Trophoblast cell (in vitro differentiated cells and primary cell): Measurements from ENCODE around the gene SORCS3.

ENCODE experiments used
- DNase-seq, 2 donors: peaks; one replicate each; pipeline ENCODE4 v3.0.0-alpha.2; 2016
- H2AFZ ChIP-seq: 2 replicates; pipeline ENCODE4 v1.6.1; 2013; ENCODE audit warnings: low read length, moderate library complexity, mild to moderate bottlenecking; ENCODE audit not compliant: insufficient read depth, poor library complexity
- H2AK5ac ChIP-seq: 2 replicates; pipeline ENCODE4 v1.6.1; 2013; ENCODE audit warnings: mild to moderate bottlenecking, low read length
- H2BK120ac ChIP-seq: 2 replicates; pipeline ENCODE4 v1.6.1; 2013; ENCODE audit warnings: low read length, mild to moderate bottlenecking, moderate library complexity; ENCODE audit not compliant: insufficient read depth, poor library complexity
- H2BK12ac ChIP-seq: 2 replicates; pipeline ENCODE4 v1.6.1; 2013; ENCODE audit warnings: mild to moderate bottlenecking, low read length, moderate library complexity
- H2BK5ac ChIP-seq: 2 replicates; pipeline ENCODE4 v1.6.1; 2013; ENCODE audit warnings: low read length, low read depth, moderate library complexity, mild to moderate bottlenecking; ENCODE audit not compliant: poor library complexity
- H3K14ac ChIP-seq: 2 replicates; pipeline ENCODE4 v1.6.1; 2013; ENCODE audit warnings: mild to moderate bottlenecking, low read length
- H3K18ac ChIP-seq: 2 replicates; pipeline ENCODE4 v1.6.1; 2013; ENCODE audit warnings: mild to moderate bottlenecking, low read length
- H3K23ac ChIP-seq: 2 replicates; pipeline ENCODE4 v1.6.1; 2013; ENCODE audit warnings: low read length
- H3K27ac ChIP-seq: 2 replicates; pipeline ENCODE4 v1.5.1; 2013; ENCODE audit warnings: low read depth, mild to moderate bottlenecking, inconsistent platforms, low read length, moderate library complexity
- H3K27me3 ChIP-seq: 2 replicates; pipeline ENCODE4 v1.6.1; 2013; ENCODE audit warnings: inconsistent platforms, mild to moderate bottlenecking, low read length, moderate library complexity; ENCODE audit not compliant: insufficient read depth
- H3K36me3 ChIP-seq, 2 experiments: 1 replicate in 1 of 2; 2 replicates in 1 of 2; pipeline ENCODE4 v1.6.1; 2013; ENCODE audit warnings: low read length in 2 of 2, mild to moderate bottlenecking in 2 of 2, moderate library complexity in 1 of 2; ENCODE audit not compliant: insufficient read depth in 2 of 2, control insufficient read depth in 1 of 2
- H3K4ac ChIP-seq: 2 replicates; pipeline ENCODE4 v1.6.1; 2013; ENCODE audit warnings: low read depth, mild to moderate bottlenecking, low read length, moderate library complexity
- H3K4me1 ChIP-seq, 2 experiments: 1 replicate in 1 of 2; 2 replicates in 1 of 2; pipeline ENCODE4 v1.6.1; 2013; ENCODE audit warnings: low read length in 2 of 2, mild to moderate bottlenecking in 2 of 2, moderate library complexity in 1 of 2; ENCODE audit not compliant: insufficient read depth in 2 of 2, control insufficient read depth in 1 of 2
- H3K4me2 ChIP-seq: 2 replicates; pipeline ENCODE4 v1.6.1; 2013; ENCODE audit warnings: inconsistent platforms, mild to moderate bottlenecking, low read length, moderate library complexity
- H3K4me3 ChIP-seq: 2 replicates; pipeline ENCODE4 v1.5.1; 2013; ENCODE audit warnings: mild to moderate bottlenecking, low read depth, low read length, inconsistent platforms
- H3K79me1 ChIP-seq: one replicate; pipeline ENCODE4 v1.6.1; 2013; ENCODE audit warnings: low read length
- H3K79me2 ChIP-seq: 2 replicates; pipeline ENCODE4 v1.6.1; 2013; ENCODE audit warnings: low read length, mild to moderate bottlenecking; ENCODE audit not compliant: control insufficient read depth, insufficient read depth, poor library complexity
- H3K9ac ChIP-seq: 2 replicates; pipeline ENCODE4 v1.6.1; 2013; ENCODE audit warnings: mild to moderate bottlenecking, low read length
- H3K9me3 ChIP-seq: 2 replicates; pipeline ENCODE4 v1.6.1; 2013; ENCODE audit warnings: low read depth, mild to moderate bottlenecking, control low read depth, inconsistent platforms, low read length; ENCODE audit not compliant: insufficient read depth
- H4K12ac ChIP-seq: 2 replicates; pipeline ENCODE4 v1.6.1; 2013; ENCODE audit warnings: low read depth, mild to moderate bottlenecking, low read length, moderate library complexity
- H4K8ac ChIP-seq: 2 replicates; pipeline ENCODE4 v1.6.1; 2013; ENCODE audit warnings: low read depth, mild to moderate bottlenecking, low read length, moderate library complexity
- H4K91ac ChIP-seq: one replicate; pipeline ENCODE4 v1.6.1; 2013; ENCODE audit warnings: low read depth, mild to moderate bottlenecking, low read length, moderate library complexity
- WGBS: extraction: QIAGEN DNeasy Blood & Tissue Kit; methylation state at CpG from one replicate; pipeline ENCODE4 v1.1.7; 2013; ENCODE audit warnings: missing lambda C conversion rate; ENCODE audit not compliant: insufficient read length, insufficient coverage; ENCODE audit errors: extremely low coverage; 5-methylcytosine and 5-hydroxymethylcytosine counted together

SORCS3 gene

GRCh38 chr10:105029286-105029685 is 388.2 kb downstream of the SORCS3 start:
- no peak overlapping the region for H2BK120ac ChIP-seq
- H4K12ac ChIP-seq, result no peak overlapping the region
- H4K8ac ChIP-seq, result no peak overlapping the region
- no peak overlapping the region for H3K23ac ChIP-seq
- no peak overlapping the region for H3K27ac ChIP-seq
- H3K79me1 ChIP-seq, result no peaks in the 10 kb centered on the region
- no CpG with 5 or more reads among the region's 1 CpG for WGBS
- H3K18ac ChIP-seq, result no peak overlapping the region
- no peak overlapping the region for H2BK5ac ChIP-seq
- H3K36me3 ChIP-seq, result no peaks in the 10 kb centered on the region
- no peaks in the 10 kb centered on the region for H3K27me3 ChIP-seq
- no peak overlapping the region for H3K4me3 ChIP-seq
- H2AK5ac ChIP-seq, result no peak overlapping the region
- H3K4me1 ChIP-seq, result no peaks in the 10 kb centered on the region
- no peak overlapping the region for H4K91ac ChIP-seq
- no peak overlapping the region for H3K4me2 ChIP-seq
- H2AFZ ChIP-seq, result no peak overlapping the region
- H3K9me3 ChIP-seq, result no peaks in the 10 kb centered on the region
- H3K14ac ChIP-seq, result no peak overlapping the region
- DNase-seq, result no peak
- H3K4ac ChIP-seq, result no peak overlapping the region
- no peaks in the 10 kb centered on the region for H3K79me2 ChIP-seq
- no peak overlapping the region for H2BK12ac ChIP-seq
- H3K9ac ChIP-seq, result no peak overlapping the region

- H3K18ac ChIP-seq, result no peak overlapping the region
- DNase-seq, result peak; percentile 22 to 60
- no peak overlapping the region for H4K12ac ChIP-seq
- no peak overlapping the region for H3K14ac ChIP-seq
- H2BK5ac ChIP-seq, result no peak overlapping the region
- no peak overlapping the region for H3K23ac ChIP-seq
- no peak overlapping the region for H2AK5ac ChIP-seq
- no peak overlapping the region for H4K8ac ChIP-seq
- no peak overlapping the region for H3K4me3 ChIP-seq
- no peaks in the 10 kb centered on the region for H3K36me3 ChIP-seq
- no peak overlapping the region for H2BK120ac ChIP-seq
- H3K9ac ChIP-seq, result no peak overlapping the region
- H2BK12ac ChIP-seq, result no peak overlapping the region
- H3K4me1 ChIP-seq, result no peaks in the 10 kb centered on the region
- H4K91ac ChIP-seq, result no peak overlapping the region
- no peaks in the 10 kb centered on the region for H3K9me3 ChIP-seq
- no peaks in the 10 kb centered on the region for H3K79me2 ChIP-seq
- no peak overlapping the region for H3K27ac ChIP-seq
- H2AFZ ChIP-seq, result no peak overlapping the region
- H3K4me2 ChIP-seq, result no peak overlapping the region
- no peaks in the 10 kb centered on the region for H3K27me3 ChIP-seq
- no peaks in the 10 kb centered on the region for H3K79me1 ChIP-seq
- no peak overlapping the region for H3K4ac ChIP-seq
Measured at GRCh38 chr10:105037022-105037421, 395.9 kb downstream of the SORCS3 start.

- no peak overlapping the region for H2AK5ac ChIP-seq
- no CpG with 5 or more reads among the region's 1 CpG for WGBS
- H3K27ac ChIP-seq, result no peak overlapping the region
- no peak overlapping the region for H3K18ac ChIP-seq
- H3K79me1 ChIP-seq, result no peaks in the 10 kb centered on the region
- no peak overlapping the region for H2BK12ac ChIP-seq
- no peaks in the 10 kb centered on the region for H3K36me3 ChIP-seq
- H3K9ac ChIP-seq, result no peak overlapping the region
- no peak overlapping the region for H3K23ac ChIP-seq
- no peak overlapping the region for H3K14ac ChIP-seq
- no peak overlapping the region for H2BK5ac ChIP-seq
- H4K12ac ChIP-seq, result no peak overlapping the region
- H2AFZ ChIP-seq, result no peak overlapping the region
- DNase-seq, result no peak
- H2BK120ac ChIP-seq, result no peak overlapping the region
- no peaks in the 10 kb centered on the region for H3K4me1 ChIP-seq
- H3K79me2 ChIP-seq, result no peaks in the 10 kb centered on the region
- H3K27me3 ChIP-seq, result no peaks in the 10 kb centered on the region
- no peak overlapping the region for H3K4me2 ChIP-seq
- H4K8ac ChIP-seq, result no peak overlapping the region
- no peaks in the 10 kb centered on the region for H3K9me3 ChIP-seq
- H3K4me3 ChIP-seq, result no peak overlapping the region
- no peak overlapping the region for H4K91ac ChIP-seq
- H3K4ac ChIP-seq, result no peak overlapping the region
Measured at GRCh38 chr10:105041956-105042355, 400.9 kb downstream of the SORCS3 start.

GRCh38 chr10:105042906-105043552 is 401.9 kb downstream of the SORCS3 start:
- no peaks in the 10 kb centered on the region for H3K9me3 ChIP-seq
- no peak overlapping the region for H4K91ac ChIP-seq
- H3K4me3 ChIP-seq, result no peak overlapping the region
- DNase-seq, result no peak
- no peak overlapping the region for H3K27ac ChIP-seq
- no peak overlapping the region for H4K8ac ChIP-seq
- H3K4me1 ChIP-seq, result no peaks in the 10 kb centered on the region
- H3K79me1 ChIP-seq, result no peaks in the 10 kb centered on the region
- no peak overlapping the region for H2BK120ac ChIP-seq
- no peak overlapping the region for H2AFZ ChIP-seq
- no peak overlapping the region for H3K14ac ChIP-seq
- no peak overlapping the region for H3K4me2 ChIP-seq
- H3K23ac ChIP-seq, result no peak overlapping the region
- H3K79me2 ChIP-seq, result no peaks in the 10 kb centered on the region
- WGBS, result no CpG with 5 or more reads among the region's 4 CpGs
- no peaks in the 10 kb centered on the region for H3K36me3 ChIP-seq
- no peak overlapping the region for H3K18ac ChIP-seq
- no peaks in the 10 kb centered on the region for H3K27me3 ChIP-seq
- H2BK12ac ChIP-seq, result no peak overlapping the region
- no peak overlapping the region for H2AK5ac ChIP-seq
- H2BK5ac ChIP-seq, result no peak overlapping the region
- H3K9ac ChIP-seq, result no peak overlapping the region
- no peak overlapping the region for H3K4ac ChIP-seq
- H4K12ac ChIP-seq, result no peak overlapping the region
